ENCODE data around the gene MEGF6.

The MEGF6 gene

GRCh38 chr1:3523980-3524379 is 87.3 kb downstream of the MEGF6 start:
- DNase-seq (ENCODE audit: low spot score) (no peak), ATAC-seq (ENCODE audit: low read depth) (no peak)
- Histone ChIP-seq H3K4me1 (ENCODE audit: insufficient read depth, poor library complexity, severe bottlenecking) (no peaks in the 10 kb centered on the region), H3K27ac (ENCODE audit: poor library complexity, severe bottlenecking) (no peak overlapping the region), H3K4me3 (ENCODE audit: severe bottlenecking) (no peak overlapping the region), H3K9me3 (ENCODE audit: severe bottlenecking) (no peaks in the 10 kb centered on the region), H3K36me3 (ENCODE audit: low read depth) (no peaks in the 10 kb centered on the region), H3K27me3 (ENCODE audit: insufficient read depth, poor library complexity, severe bottlenecking) (no peaks in the 10 kb centered on the region)
- no peak for TF ChIP-seq CTCF (IDR thresholded peaks at IDR 0.05; ENCODE audit: poor library complexity, severe bottlenecking)

GRCh38 chr1:3522564-3523265 is 88.6 kb downstream of the MEGF6 start:
- TF ChIP-seq CTCF (IDR thresholded peaks at IDR 0.05; ENCODE audit: poor library complexity, severe bottlenecking) = no peak
- Histone ChIP-seq H3K4me1 (ENCODE audit: insufficient read depth, poor library complexity, severe bottlenecking) (no peaks in the 10 kb centered on the region), H3K27ac (ENCODE audit: poor library complexity, severe bottlenecking) (no peak overlapping the region), H3K9me3 (ENCODE audit: severe bottlenecking) (no peaks in the 10 kb centered on the region), H3K4me3 (ENCODE audit: severe bottlenecking) (no peak overlapping the region), H3K27me3 (ENCODE audit: insufficient read depth, poor library complexity, severe bottlenecking) (no peaks in the 10 kb centered on the region), H3K36me3 (ENCODE audit: low read depth) (no peaks in the 10 kb centered on the region)
- ATAC-seq (ENCODE audit: low read depth) (no peak), DNase-seq (ENCODE audit: low spot score) (no peak)

GRCh38 chr1:3522112-3522511 is 89.2 kb downstream of the MEGF6 start:
- DNase-seq (ENCODE audit: low spot score) (no peak), ATAC-seq (ENCODE audit: low read depth) (no peak)
- Histone ChIP-seq H3K9me3 (ENCODE audit: severe bottlenecking) (no peaks in the 10 kb centered on the region), H3K4me1 (ENCODE audit: insufficient read depth, poor library complexity, severe bottlenecking) (no peaks in the 10 kb centered on the region), H3K4me3 (ENCODE audit: severe bottlenecking) (no peak overlapping the region), H3K36me3 (ENCODE audit: low read depth) (no peaks in the 10 kb centered on the region), H3K27me3 (ENCODE audit: insufficient read depth, poor library complexity, severe bottlenecking) (no peaks in the 10 kb centered on the region), H3K27ac (ENCODE audit: poor library complexity, severe bottlenecking) (no peak overlapping the region)
- TF ChIP-seq CTCF (IDR thresholded peaks at IDR 0.05; ENCODE audit: poor library complexity, severe bottlenecking) = no peak

GRCh38 chr1:3521426-3521825 is 89.9 kb downstream of the MEGF6 start:
- Histone ChIP-seq H3K9me3 (ENCODE audit: severe bottlenecking) (no peaks in the 10 kb centered on the region), H3K4me1 (ENCODE audit: insufficient read depth, poor library complexity, severe bottlenecking) (no peaks in the 10 kb centered on the region), H3K4me3 (ENCODE audit: severe bottlenecking) (no peak overlapping the region), H3K27me3 (ENCODE audit: insufficient read depth, poor library complexity, severe bottlenecking) (no peaks in the 10 kb centered on the region), H3K27ac (ENCODE audit: poor library complexity, severe bottlenecking) (no peak overlapping the region), H3K36me3 (ENCODE audit: low read depth) (no peaks in the 10 kb centered on the region)
- TF ChIP-seq CTCF (IDR thresholded peaks at IDR 0.05; ENCODE audit: poor library complexity, severe bottlenecking) = no peak
- ATAC-seq (ENCODE audit: low read depth) (no peak), DNase-seq (ENCODE audit: low spot score) (no peak)
